ENCODE results near the gene ELF3. TPM values are rescaled to one million over a fixed set of nuclear protein-coding genes. Genes with fewer than 3 reads are reported as not detected.
"Not testable (repeated sequence)": the region's sequence is repeated elsewhere in the genome, so short reads cannot be mapped to it uniquely, and the experiment has no call there.

Gene ELF3
- total RNA-seq, 1 donor from 2014 or later: 128 TPM

GRCh38 chr1:202054094-202054493 lies 43.7 kb downstream of the ELF3 start:
- H3K27me3 ChIP-seq (ENCODE audit: control insufficient read depth, insufficient read depth, low read length): no peaks in the 10 kb centered on the region
- no peaks in the 10 kb centered on the region for H3K36me3 ChIP-seq (ENCODE audit: control insufficient read depth, insufficient read depth, low read length)
- no peak for DNase-seq (ENCODE audit: low read depth)
- no peak for TF ChIP-seq CTCF (IDR thresholded peaks at IDR 0.05; ENCODE audit: insufficient read depth, low read length, poor library complexity, severe bottlenecking)
- no peak overlapping the region for H3K4me3 ChIP-seq (ENCODE audit: low read depth, low read length)

GRCh38 chr1:202054673-202055072 lies 44.3 kb downstream of the ELF3 start:
- not testable (repeated sequence) for H3K27me3 ChIP-seq (ENCODE audit: control insufficient read depth, insufficient read depth, low read length); H3K36me3 ChIP-seq (ENCODE audit: control insufficient read depth, insufficient read depth, low read length); DNase-seq (ENCODE audit: low read depth); H3K4me3 ChIP-seq (ENCODE audit: low read depth, low read length)

- Histone ChIP-seq H3K36me3 (ENCODE audit: control insufficient read depth, insufficient read depth, low read length) (no peaks in the 10 kb centered on the region), H3K4me3 (ENCODE audit: low read depth, low read length) (no peak overlapping the region), H3K27me3 (ENCODE audit: control insufficient read depth, insufficient read depth, low read length) (no peaks in the 10 kb centered on the region)
- no peak for TF ChIP-seq CTCF (IDR thresholded peaks at IDR 0.05; ENCODE audit: insufficient read depth, low read length, poor library complexity, severe bottlenecking)
- DNase-seq (ENCODE audit: low read depth): no peak
Observed at GRCh38 chr1:202056644-202057334, 46.4 kb downstream of the ELF3 start.

DNA sequence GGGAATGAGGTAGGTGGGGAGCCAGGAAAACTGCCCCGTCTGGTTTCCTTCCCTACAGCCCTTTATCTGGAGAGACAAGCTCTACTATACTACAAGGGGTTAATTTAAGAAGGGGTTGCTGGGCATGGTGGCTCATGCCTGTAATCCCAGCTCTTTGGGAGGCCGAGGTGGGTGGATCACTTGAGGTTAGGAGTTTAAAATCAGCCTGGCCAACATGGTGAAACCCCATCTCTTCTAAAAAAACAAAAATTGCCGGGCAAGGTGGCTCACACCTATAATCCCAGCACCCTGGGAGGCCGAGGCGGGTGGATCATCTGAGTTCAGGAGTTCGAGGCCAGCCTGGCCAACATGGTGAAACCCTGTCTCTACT lies 46.9 kb downstream of the ELF3 start:
- not testable (repeated sequence) for H3K36me3 ChIP-seq (ENCODE audit: control insufficient read depth, insufficient read depth, low read length); H3K4me3 ChIP-seq (ENCODE audit: low read depth, low read length); DNase-seq (ENCODE audit: low read depth); H3K27me3 ChIP-seq (ENCODE audit: control insufficient read depth, insufficient read depth, low read length)

- Histone ChIP-seq H3K4me3 (ENCODE audit: low read depth, low read length) (no peak overlapping the region), H3K36me3 (ENCODE audit: control insufficient read depth, insufficient read depth, low read length) (no peaks in the 10 kb centered on the region), H3K27me3 (ENCODE audit: control insufficient read depth, insufficient read depth, low read length) (no peaks in the 10 kb centered on the region)
- TF ChIP-seq CTCF (IDR thresholded peaks at IDR 0.05; ENCODE audit: insufficient read depth, low read length, poor library complexity, severe bottlenecking): no peak
- DNase-seq (ENCODE audit: low read depth): peak; percentile 65
Observed at GRCh38 chr1:202058001-202058908, 47.9 kb downstream of the ELF3 start.

DNA sequence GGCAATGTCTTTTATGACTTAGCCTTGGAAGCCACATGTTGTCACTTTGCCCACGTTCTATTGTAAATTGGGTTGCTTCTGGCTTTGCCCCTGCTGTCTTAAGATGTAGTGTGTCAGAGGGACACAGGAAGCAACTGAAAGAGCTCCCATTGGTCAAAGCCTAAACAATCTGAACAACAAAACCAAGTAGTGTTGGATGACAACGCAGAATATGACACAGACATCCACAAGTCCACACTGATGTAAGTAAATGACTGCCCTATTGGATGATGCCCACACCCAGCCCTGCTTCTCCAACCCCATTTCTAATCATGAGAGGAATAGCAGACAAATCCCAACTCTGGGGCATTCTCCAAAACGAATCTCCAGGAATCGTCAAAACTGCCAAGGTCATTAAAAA lies 50.7 kb downstream of the ELF3 start:
- no peak for TF ChIP-seq CTCF (IDR thresholded peaks at IDR 0.05; ENCODE audit: insufficient read depth, low read length, poor library complexity, severe bottlenecking)
- no peak for DNase-seq (ENCODE audit: low read depth)
- H3K4me3 ChIP-seq (ENCODE audit: low read depth, low read length): no peak overlapping the region
- no peaks in the 10 kb centered on the region for H3K27me3 ChIP-seq (ENCODE audit: control insufficient read depth, insufficient read depth, low read length)
- H3K36me3 ChIP-seq (ENCODE audit: control insufficient read depth, insufficient read depth, low read length): no peaks in the 10 kb centered on the region

DNA sequence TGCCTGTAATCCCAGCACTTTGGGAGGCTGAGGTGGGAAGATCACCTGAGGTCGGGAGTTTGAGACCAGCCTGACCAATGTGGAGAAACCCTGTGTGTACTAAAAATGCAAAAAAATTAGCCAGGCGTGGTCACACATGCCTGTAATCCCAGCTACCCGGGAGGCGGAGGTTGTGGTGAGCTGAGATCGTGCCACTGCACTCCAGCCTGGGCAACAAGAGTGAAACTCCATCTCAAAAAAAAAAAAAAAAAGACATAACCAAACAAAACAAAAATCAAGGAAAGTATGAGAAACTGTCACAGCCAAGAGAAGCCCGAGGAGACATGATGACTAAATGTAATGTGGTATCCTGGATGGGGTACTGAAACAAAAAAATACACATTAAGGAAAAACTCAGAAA lies 51.4 kb downstream of the ELF3 start:
- not testable (repeated sequence) for H3K36me3 ChIP-seq (ENCODE audit: control insufficient read depth, insufficient read depth, low read length); H3K27me3 ChIP-seq (ENCODE audit: control insufficient read depth, insufficient read depth, low read length); H3K4me3 ChIP-seq (ENCODE audit: low read depth, low read length); DNase-seq (ENCODE audit: low read depth)

- not testable (repeated sequence) for H3K36me3 ChIP-seq (ENCODE audit: control insufficient read depth, insufficient read depth, low read length); DNase-seq (ENCODE audit: low read depth); H3K4me3 ChIP-seq (ENCODE audit: low read depth, low read length); H3K27me3 ChIP-seq (ENCODE audit: control insufficient read depth, insufficient read depth, low read length)
Observed at GRCh38 chr1:202062636-202063035, 52.2 kb downstream of the ELF3 start.
